HepG2 (cell line): ENCODE results near the gene CSNK2A1. TPM values are rescaled to one million over a fixed set of nuclear protein-coding genes. Genes with fewer than 3 reads are reported as not detected.

Source experiments
- ATAC-seq: fragments of 200-7000 bp; cut with Tn5 transposase; 3 replicates; pipeline ENCODE4 v1.9.1; 2020; ENCODE audit warnings: mild to moderate bottlenecking, moderate library complexity
- BruUV-seq: library from RNA; stranded (reverse); fragments of 400-500 nt; replicated peaks from 2 replicates; lab custom pipeline; 2021; lab: Mats Ljungman, UMichigan
- CTCF ChIA-PET: fragments of 300-600 bp; formaldehyde crosslinking; extraction: SDS; loops from one replicate; lab custom pipeline; 2021; ENCODE audit warnings: low total read pairs, inconsistent platforms, low intra/inter-chr PET ratio; lab: Yijun Ruan, JAX
- POLR2A ChIA-PET: fragments of 350-600 bp; sonication (Branson Sonifier 250); formaldehyde crosslinking; loops from one replicate; lab custom pipeline; 2020; ENCODE audit warnings: antibody characterized with exemption, inconsistent platforms; lab: Yijun Ruan, JAX
- DNase-seq: peaks from one replicate; pipeline ENCODE4 v3.0.0-alpha.2; 2015; ENCODE audit warnings: low spot score
- FAIRE-seq: peaks from 3 replicates; lab custom pipeline; 2011; peaks lifted over from hg19 to GRCh38; lab: Jason Lieb, UNC
- H2AFZ ChIP-seq: one replicate; pipeline ENCODE4 v1.6.1; 2011; ENCODE audit warnings: low read length, inconsistent platforms
- H3K27ac ChIP-seq: fragments of 300-600 bp; 3 replicates; pipeline ENCODE4 v1.8.0; 2011; ENCODE audit warnings: mixed run types, mild to moderate bottlenecking, mixed read lengths, low read length, inconsistent platforms; ENCODE audit not compliant: insufficient read depth; ENCODE audit errors: extremely low read length
- H3K27me3 ChIP-seq, 2 experiments: fragments of 200-600 bp in 1 of 2; 2 replicates in 1 of 2; 3 replicates in 1 of 2; pipeline versions ENCODE4 v1.6.0 to v1.8.0; 2011; ENCODE audit warnings: low read length in 2 of 2, mild to moderate bottlenecking in 2 of 2, moderate library complexity in 2 of 2, inconsistent platforms in 1 of 2; ENCODE audit not compliant: insufficient read depth in 2 of 2, control insufficient read depth in 1 of 2
- H3K36me3 ChIP-seq, 2 experiments: fragments of 200-600 bp in 1 of 2; replicated peaks in 1 of 2; 2 replicates in 1 of 2; 3 replicates in 1 of 2; pipeline versions ENCODE4 v1.5.1 to v1.8.0; 2011; ENCODE audit warnings: low read length in 2 of 2, inconsistent platforms in 1 of 2; ENCODE audit not compliant: insufficient read depth in 2 of 2, control insufficient read depth in 1 of 2
- H3K4me1 ChIP-seq: 2 replicates; pipeline ENCODE4 v1.5.1; 2012; ENCODE audit warnings: low read length, inconsistent platforms; ENCODE audit not compliant: insufficient read depth
- H3K4me2 ChIP-seq: 2 replicates; pipeline ENCODE4 v1.6.0; 2011; ENCODE audit warnings: low read depth, low read length, inconsistent platforms
- H3K4me3 ChIP-seq, 3 experiments: fragments of 200-600 bp in 1 of 3; sonication (generic), shearing (Covaris generic) in 1 of 3; replicated peaks in 1 of 3; 2 replicates each; pipeline ENCODE4 v1.5.1; 2011 to 2016; ENCODE audit warnings: low read length in 3 of 3, inconsistent platforms in 2 of 3, low read depth in 2 of 3, mild to moderate bottlenecking in 2 of 3, control low read depth in 1 of 3, mixed read lengths in 1 of 3; ENCODE audit not compliant: insufficient read depth in 1 of 3
- H3K79me2 ChIP-seq: one replicate; pipeline ENCODE4 v1.6.1; 2011; ENCODE audit warnings: low read length, inconsistent platforms; ENCODE audit not compliant: insufficient read depth
- H3K9ac ChIP-seq: 2 replicates; pipeline ENCODE4 v1.6.0; 2011; ENCODE audit warnings: mild to moderate bottlenecking, low read depth, low read length, inconsistent platforms; ENCODE audit not compliant: insufficient read depth
- H3K9me3 ChIP-seq: 2 replicates; pipeline ENCODE4 v1.5.1; 2012; ENCODE audit warnings: mild to moderate bottlenecking, low read length
- H4K20me1 ChIP-seq: 2 replicates; pipeline ENCODE4 v1.6.0; 2011; ENCODE audit warnings: inconsistent platforms, mild to moderate bottlenecking, low read length, moderate library complexity; ENCODE audit not compliant: insufficient read depth
- BORCS8-MEF2B ChIP-seq: sonication (generic); formaldehyde crosslinking; IDR thresholded peaks from 2 replicates; pipeline ENCODE4 v1.8.0; 2022; ENCODE audit warnings: mild to moderate bottlenecking, missing genetic modification reagents
- CHD4 ChIP-seq: fragments of 200-600 bp; sonication (generic); IDR thresholded peaks from 2 replicates; pipeline ENCODE4 v1.7.0; 2017; ENCODE audit warnings: mild to moderate bottlenecking, low read length, borderline replicate concordance
- ELF1 ChIP-seq: sonication (generic); formaldehyde crosslinking; IDR thresholded peaks from 2 replicates; pipeline ENCODE4 v1.4.0; 2020; ENCODE audit warnings: missing genetic modification reagents
- HMG20B ChIP-seq: conservative IDR thresholded peaks from 2 replicates; pipeline ENCODE4 v1.6.1; 2016; ENCODE audit warnings: missing genetic modification reagents, missing compliant biosample characterization
- PCBP1 ChIP-seq: fragments of 200-400 bp; formaldehyde crosslinking; IDR thresholded peaks from 2 replicates; pipeline ENCODE4 v1.6.1; 2017; ENCODE audit warnings: mild to moderate bottlenecking, low read depth, low read length, borderline replicate concordance
- RFX5 ChIP-seq: IDR thresholded peaks from 2 replicates; pipeline ENCODE4 v1.6.1; 2011; ENCODE audit warnings: low read depth, low read length, improper control_type of control experiment
- SRF ChIP-seq: IDR thresholded peaks from 2 replicates; pipeline ENCODE4 v1.6.1; 2011; ENCODE audit warnings: mild to moderate bottlenecking, low read depth, low read length, moderate library complexity
- ZBTB7A ChIP-seq: sonication (generic); formaldehyde crosslinking; IDR thresholded peaks from 2 replicates; pipeline ENCODE4 v1.8.0; 2022; ENCODE audit warnings: mild to moderate bottlenecking, missing genetic modification reagents
- ZSCAN25 ChIP-seq: sonication (generic); formaldehyde crosslinking; IDR thresholded peaks from 2 replicates; pipeline ENCODE4 v1.8.0; 2022; ENCODE audit warnings: mild to moderate bottlenecking, missing genetic modification reagents
- WGBS: methylation state at CpG from one replicate; pipeline ENCODE4 v1.1.6; 2017; ENCODE audit warnings: low lambda C conversion rate; 5-methylcytosine and 5-hydroxymethylcytosine counted together
- in situ Hi-C: cut with HindIII; loops from 2 replicates; pipeline ENCODE4 v1.10.0; 2017; ENCODE audit warnings: low pct_unique_long_range_greater_than_20kb; ENCODE audit not compliant: extremely low pct_ligation_motif_present
- intact Hi-C: fragments of 100-400 bp; cut with micrococcal nuclease; formaldehyde crosslinking; loops from one replicate; pipeline ENCODE4 v1.10.0; 2022; ENCODE audit not compliant: unreplicated experiment
- polyA plus RNA-seq, 8 experiments: library from polyadenylated mRNA; depleted of rRNA in 3 of 8; stranded (reverse) in 7 of 8; unstranded in 1 of 8; fragments of >200 nt; fragmentation: Illumina TruSeq in 4 of 8; extraction: Trizol in 4 of 8; gene quantifications; 2 replicates each; pipeline versions ENCODE4 v1.2.1 to v1.2.3, GENCODE V29; 2011 to 2016; ENCODE audit warnings: low read depth in 4 of 8, missing spikeins in 1 of 8, mixed read lengths in 1 of 8; ENCODE audit not compliant: insufficient read depth in 1 of 8
- total RNA-seq, 5 experiments: library from RNA; depleted of rRNA; stranded (reverse); fragments of >200 nt; fragmentation: Illumina TruSeq; extraction: Trizol; gene quantifications; 2 replicates each; pipeline ENCODE4 v1.2.3, GENCODE V29; 2016; ENCODE audit warnings: low read depth in 1 of 5
- TF ChIP-seq, protein P1 (sequence below): sonication (generic); formaldehyde crosslinking; IDR thresholded peaks from 2 replicates; pipeline ENCODE4 v1.4.0; 2020; ENCODE audit warnings: missing genetic modification reagents
- TF ChIP-seq, protein P2 (sequence below): fragments of 450-650 bp; IDR thresholded peaks from 2 replicates; pipeline ENCODE4 v1.6.1; 2017
- TF ChIP-seq, protein P3 (sequence below): sonication (generic); formaldehyde crosslinking; IDR thresholded peaks from 2 replicates; pipeline ENCODE4 v1.5.0; 2020; ENCODE audit warnings: missing genetic modification reagents, mild to moderate bottlenecking, borderline replicate concordance
- TF ChIP-seq, protein P4 (sequence below): sonication (generic); formaldehyde crosslinking; conservative IDR thresholded peaks from 2 replicates; pipeline ENCODE4 v1.4.0; 2020; ENCODE audit warnings: mild to moderate bottlenecking, missing genetic modification reagents, moderate library complexity

Gene CSNK2A1
- total and polyA plus RNA-seq, 2 of the 13 experiments (the other 11 are each of a cell fraction or from before 2014, with no cell fraction given), result 153 to 231 TPM

DNA sequence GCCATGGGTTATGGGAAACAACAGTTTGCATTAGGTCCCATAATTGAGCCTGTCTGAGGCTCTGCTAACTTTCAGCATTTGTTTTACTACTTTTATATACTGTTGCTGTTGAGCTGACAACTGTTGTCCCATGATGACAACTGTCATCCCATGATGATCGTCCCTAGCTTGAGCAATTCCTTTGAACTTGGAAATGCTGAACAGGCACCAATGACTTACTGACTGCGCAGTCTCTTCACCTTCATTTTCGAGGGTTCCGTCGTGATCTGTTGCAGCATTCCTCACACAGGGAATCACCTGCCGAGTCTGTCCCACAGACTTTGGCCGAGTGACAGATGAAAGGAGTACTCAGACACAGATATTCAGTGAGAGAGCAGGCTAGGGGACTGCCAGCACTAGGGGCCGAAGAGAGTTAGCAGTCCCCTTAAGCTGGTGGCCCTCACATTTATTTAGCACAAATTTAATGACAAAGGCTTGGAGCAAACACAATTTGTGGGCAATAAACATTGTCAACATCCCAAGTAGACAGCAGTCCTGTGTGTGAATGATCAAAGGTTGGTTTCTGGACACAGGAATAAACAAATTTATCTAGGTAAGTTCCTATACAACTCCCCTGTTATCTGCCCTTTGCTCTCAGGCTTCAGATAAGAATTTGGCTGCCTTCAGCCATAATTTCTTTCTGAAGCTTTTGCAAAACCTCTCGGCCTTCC is 71.3 kb downstream of the CSNK2A1 start:
- no peak overlapping the region for H3K4me3 ChIP-seq
- FAIRE-seq, result no peak
- peaks cover 48% of the 10 kb centered on the region for H3K9me3 ChIP-seq
- ChIA-PET POLR2A (interaction anchor here (0.9 to 1.8 kb wide), 9 partner anchors 9 to 125 kb away, joined by 3 to 7 read pairs (median 4); partner anchors contain the start of genes NRSN2 and TBC1D20), CTCF (no interaction called here)
- no TSS peak for BruUV-seq
- peaks cover 43% of the 10 kb centered on the region for H3K4me1 ChIP-seq
- H3K4me2 ChIP-seq, result no peak overlapping the region
- intact Hi-C loops, result no loop called here
- H3K79me2 ChIP-seq, result no peaks in the 10 kb centered on the region
- no peaks in the 10 kb centered on the region; a peak in 1 of 5 replicates for H3K27me3 ChIP-seq
- 64% methylated on average over 9 of the region's 9 CpGs for WGBS
- DNase-seq, result peak; percentile 72
- in situ Hi-C loops, result no loop called here
- peaks cover 1 to 5% of the 10 kb centered on the region in 2 experiments; a peak in 2 of 5 replicates for H3K36me3 ChIP-seq
- no peak overlapping the region for H2AFZ ChIP-seq
- no peaks in the 10 kb centered on the region for H4K20me1 ChIP-seq
- no peak overlapping the region for H3K9ac ChIP-seq
- peak overlapping the region; percentile 51 for H3K27ac ChIP-seq
- peak; percentile 60 for ATAC-seq
- no peak for TF ChIP-seq SRF
- TF ChIP-seq RFX5, result no peak
- TF ChIP-seq, protein P1, sequence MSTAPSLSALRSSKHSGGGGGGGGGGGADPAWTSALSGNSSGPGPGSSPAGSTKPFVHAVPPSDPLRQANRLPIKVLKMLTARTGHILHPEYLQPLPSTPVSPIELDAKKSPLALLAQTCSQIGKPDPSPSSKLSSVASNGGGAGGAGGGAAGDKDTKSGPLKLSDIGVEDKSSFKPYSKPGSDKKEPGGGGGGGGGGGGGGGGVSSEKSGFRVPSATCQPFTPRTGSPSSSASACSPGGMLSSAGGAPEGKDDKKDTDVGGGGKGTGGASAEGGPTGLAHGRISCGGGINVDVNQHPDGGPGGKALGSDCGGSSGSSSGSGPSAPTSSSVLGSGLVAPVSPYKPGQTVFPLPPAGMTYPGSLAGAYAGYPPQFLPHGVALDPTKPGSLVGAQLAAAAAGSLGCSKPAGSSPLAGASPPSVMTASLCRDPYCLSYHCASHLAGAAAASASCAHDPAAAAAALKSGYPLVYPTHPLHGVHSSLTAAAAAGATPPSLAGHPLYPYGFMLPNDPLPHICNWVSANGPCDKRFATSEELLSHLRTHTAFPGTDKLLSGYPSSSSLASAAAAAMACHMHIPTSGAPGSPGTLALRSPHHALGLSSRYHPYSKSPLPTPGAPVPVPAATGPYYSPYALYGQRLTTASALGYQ (CRISPR knock-in tag), result peak; percentile 59
- 0 out of 2 replicates have a peak, but pooled peaks have one; percentile 13 for TF ChIP-seq ELF1 (CRISPR knock-in tag)
- TF ChIP-seq CHD4, result peak; percentile 39; the same call in 1 of the 2 replicates
- TF ChIP-seq, protein P2, sequence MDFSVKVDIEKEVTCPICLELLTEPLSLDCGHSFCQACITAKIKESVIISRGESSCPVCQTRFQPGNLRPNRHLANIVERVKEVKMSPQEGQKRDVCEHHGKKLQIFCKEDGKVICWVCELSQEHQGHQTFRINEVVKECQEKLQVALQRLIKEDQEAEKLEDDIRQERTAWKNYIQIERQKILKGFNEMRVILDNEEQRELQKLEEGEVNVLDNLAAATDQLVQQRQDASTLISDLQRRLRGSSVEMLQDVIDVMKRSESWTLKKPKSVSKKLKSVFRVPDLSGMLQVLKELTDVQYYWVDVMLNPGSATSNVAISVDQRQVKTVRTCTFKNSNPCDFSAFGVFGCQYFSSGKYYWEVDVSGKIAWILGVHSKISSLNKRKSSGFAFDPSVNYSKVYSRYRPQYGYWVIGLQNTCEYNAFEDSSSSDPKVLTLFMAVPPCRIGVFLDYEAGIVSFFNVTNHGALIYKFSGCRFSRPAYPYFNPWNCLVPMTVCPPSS, result no peak
- no peak for TF ChIP-seq ZSCAN25 (CRISPR knock-in tag)
- 0 out of 2 replicates have a peak, but pooled peaks have one; percentile 21 for TF ChIP-seq BORCS8-MEF2B (CRISPR knock-in tag)
- TF ChIP-seq, protein P3, sequence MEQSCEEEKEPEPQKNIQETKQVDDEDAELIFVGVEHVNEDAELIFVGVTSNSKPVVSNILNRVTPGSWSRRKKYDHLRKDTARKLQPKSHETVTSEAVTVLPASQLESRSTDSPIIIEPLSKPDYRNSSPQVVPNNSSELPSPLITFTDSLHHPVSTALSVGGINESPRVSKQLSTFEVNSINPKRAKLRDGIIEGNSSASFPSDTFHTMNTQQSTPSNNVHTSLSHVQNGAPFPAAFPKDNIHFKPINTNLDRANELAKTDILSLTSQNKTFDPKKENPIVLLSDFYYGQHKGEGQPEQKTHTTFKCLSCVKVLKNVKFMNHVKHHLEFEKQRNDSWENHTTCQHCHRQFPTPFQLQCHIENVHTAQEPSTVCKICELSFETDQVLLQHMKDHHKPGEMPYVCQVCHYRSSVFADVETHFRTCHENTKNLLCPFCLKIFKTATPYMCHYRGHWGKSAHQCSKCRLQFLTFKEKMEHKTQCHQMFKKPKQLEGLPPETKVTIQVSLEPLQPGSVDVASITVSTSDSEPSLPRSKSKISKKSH (CRISPR knock-in tag), result peak; percentile 65; the same call in 1 of the 2 replicates
- TF ChIP-seq HMG20B (CRISPR knock-in tag), result no peak
- TF ChIP-seq, protein P4, sequence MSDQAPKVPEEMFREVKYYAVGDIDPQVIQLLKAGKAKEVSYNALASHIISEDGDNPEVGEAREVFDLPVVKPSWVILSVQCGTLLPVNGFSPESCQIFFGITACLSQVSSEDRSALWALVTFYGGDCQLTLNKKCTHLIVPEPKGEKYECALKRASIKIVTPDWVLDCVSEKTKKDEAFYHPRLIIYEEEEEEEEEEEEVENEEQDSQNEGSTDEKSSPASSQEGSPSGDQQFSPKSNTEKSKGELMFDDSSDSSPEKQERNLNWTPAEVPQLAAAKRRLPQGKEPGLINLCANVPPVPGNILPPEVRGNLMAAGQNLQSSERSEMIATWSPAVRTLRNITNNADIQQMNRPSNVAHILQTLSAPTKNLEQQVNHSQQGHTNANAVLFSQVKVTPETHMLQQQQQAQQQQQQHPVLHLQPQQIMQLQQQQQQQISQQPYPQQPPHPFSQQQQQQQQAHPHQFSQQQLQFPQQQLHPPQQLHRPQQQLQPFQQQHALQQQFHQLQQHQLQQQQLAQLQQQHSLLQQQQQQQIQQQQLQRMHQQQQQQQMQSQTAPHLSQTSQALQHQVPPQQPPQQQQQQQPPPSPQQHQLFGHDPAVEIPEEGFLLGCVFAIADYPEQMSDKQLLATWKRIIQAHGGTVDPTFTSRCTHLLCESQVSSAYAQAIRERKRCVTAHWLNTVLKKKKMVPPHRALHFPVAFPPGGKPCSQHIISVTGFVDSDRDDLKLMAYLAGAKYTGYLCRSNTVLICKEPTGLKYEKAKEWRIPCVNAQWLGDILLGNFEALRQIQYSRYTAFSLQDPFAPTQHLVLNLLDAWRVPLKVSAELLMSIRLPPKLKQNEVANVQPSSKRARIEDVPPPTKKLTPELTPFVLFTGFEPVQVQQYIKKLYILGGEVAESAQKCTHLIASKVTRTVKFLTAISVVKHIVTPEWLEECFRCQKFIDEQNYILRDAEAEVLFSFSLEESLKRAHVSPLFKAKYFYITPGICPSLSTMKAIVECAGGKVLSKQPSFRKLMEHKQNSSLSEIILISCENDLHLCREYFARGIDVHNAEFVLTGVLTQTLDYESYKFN, result peak; percentile 68
- no peak for TF ChIP-seq PCBP1
- 0 out of 2 replicates have a peak, but pooled peaks have one; percentile 38 for TF ChIP-seq ZBTB7A
